ENCODE measurements around the gene BPGM. TPM values are rescaled to one million over a fixed set of nuclear protein-coding genes. Genes with fewer than 3 reads are reported as not detected.

Gene BPGM
- total and polyA plus RNA-seq, 9 of the 15 experiments (the other 6 are each of a cell fraction or from before 2014, with no cell fraction given) = 14.1 to 46.1 (median 21.2) TPM

- no peak for TF ChIP-seq MITF (IDR thresholded peaks at IDR 0.05)
- 0 out of 2 replicates have a peak, but pooled peaks have one; percentile 71 for TF ChIP-seq KDM2B (CRISPR knock-in tag; IDR thresholded peaks at IDR 0.05)
- TF ChIP-seq EZH2 (IDR thresholded peaks at IDR 0.05; ENCODE audit: borderline replicate concordance, low read depth, low read length) = no peak
- no peak for TF ChIP-seq SNAPC5 (CRISPR knock-in tag; IDR thresholded peaks at IDR 0.05)
- 0 out of 2 replicates have a peak, but pooled peaks have one; percentile 1 for TF ChIP-seq ZNF436 (CRISPR knock-in tag; IDR thresholded peaks at IDR 0.05)
- peak; percentile 95 for TF ChIP-seq RBFOX2 (IDR thresholded peaks at IDR 0.05; ENCODE audit: low read depth, low read length)
- TF ChIP-seq JUND (IDR thresholded peaks at IDR 0.05; ENCODE audit: borderline replicate concordance, low read depth, low read length) = peak; percentile 47; the same call in 1 of the 2 replicates
- TF ChIP-seq JUND (tag; IDR thresholded peaks at IDR 0.05; ENCODE audit: borderline replicate concordance, low read depth, low read length) = no peak
- peak; percentile 78 for TF ChIP-seq PML (IDR thresholded peaks at IDR 0.05; ENCODE audit: low read length)
- TF ChIP-seq SIRT6 (IDR thresholded peaks at IDR 0.05; ENCODE audit: low read depth, low read length) = no peak
- no peak for TF ChIP-seq FOXP1 (CRISPR knock-in tag; IDR thresholded peaks at IDR 0.05)
- TF ChIP-seq ZNF316 (IDR thresholded peaks at IDR 0.05) = no peak; the same call in 1 of the 2 replicates
- TF ChIP-seq ZNF197 (CRISPR knock-in tag; IDR thresholded peaks at IDR 0.05; ENCODE audit: low read depth) = no peak
- no peak for TF ChIP-seq ZNF165 (CRISPR knock-in tag; IDR thresholded peaks at IDR 0.05; ENCODE audit: borderline replicate concordance)
- TF ChIP-seq SIX5 (IDR thresholded peaks at IDR 0.05; ENCODE audit: borderline replicate concordance in 1 of 2, insufficient read depth in 1 of 2, low read depth in 1 of 2, low read length in 2 of 2) = no peak
- no peak for TF ChIP-seq ZNF12 (CRISPR knock-in tag; IDR thresholded peaks at IDR 0.05)
- TF ChIP-seq ELF4 (CRISPR knock-in tag; IDR thresholded peaks at IDR 0.05) = no peak
- TF ChIP-seq IRF9 (tag; IDR thresholded peaks at IDR 0.05) = no peak
- TF ChIP-seq JUNB (CRISPR knock-in tag; conservative IDR thresholded peaks at IDR 0.05) = no peak
- no peak for TF ChIP-seq HDAC3 (IDR thresholded peaks at IDR 0.05; ENCODE audit: borderline replicate concordance, partially characterized antibody)
- no peak for TF ChIP-seq POLR3G (IDR thresholded peaks at IDR 0.05; ENCODE audit: extremely low read depth, insufficient read length, insufficient replicate concordance)
- no peak for TF ChIP-seq E2F4 (CRISPR knock-in tag; IDR thresholded peaks at IDR 0.05; ENCODE audit: low read depth)
- TF ChIP-seq NRF1 (conservative IDR thresholded peaks at IDR 0.05 in 1 of 2, IDR thresholded peaks at IDR 0.05 in 1 of 2) = peak; percentile 51 to 68
- TF ChIP-seq ZFP30 (CRISPR knock-in tag; IDR thresholded peaks at IDR 0.05; ENCODE audit: borderline replicate concordance) = no peak
- no peak for TF ChIP-seq NUFIP1 (IDR thresholded peaks at IDR 0.05; ENCODE audit: partially characterized antibody)
- no peak for TF ChIP-seq PTRF (tag; IDR thresholded peaks at IDR 0.05)
These were observed at the start of gene BPGM (continued) for GRCh38 chr7:134646425-134647305.

Data from K562 (cell line).